Endodermal cell (in vitro differentiated cells): ENCODE measurements around the gene ZNF207. TPM values are rescaled to one million over a fixed set of nuclear protein-coding genes. Genes with fewer than 3 reads are reported as not detected.

Experiments
- DNase-seq: peaks from one replicate; pipeline ENCODE4 v3.0.0-alpha.2; 2017
- H3K27ac ChIP-seq: 2 replicates; pipeline ENCODE4 v1.5.1; 2013; ENCODE audit warnings: mild to moderate bottlenecking, low read depth, low read length, moderate library complexity
- H3K27me3 ChIP-seq: 2 replicates; pipeline ENCODE4 v1.6.1; 2013; ENCODE audit warnings: mild to moderate bottlenecking, low read length, moderate library complexity; ENCODE audit not compliant: insufficient read depth, control insufficient read depth, poor library complexity, severe bottlenecking
- H3K36me3 ChIP-seq: 2 replicates; pipeline ENCODE4 v1.7.0; 2013; ENCODE audit warnings: mild to moderate bottlenecking, low read length, moderate library complexity; ENCODE audit not compliant: control insufficient read depth, insufficient read depth
- H3K4me1 ChIP-seq: one replicate; pipeline ENCODE4 v1.7.0; 2013; ENCODE audit warnings: low read length; ENCODE audit not compliant: control insufficient read depth, insufficient read depth
- H3K4me3 ChIP-seq: 2 replicates; pipeline ENCODE4 v1.5.1; 2013; ENCODE audit warnings: mild to moderate bottlenecking, low read length, moderate library complexity
- H3K9ac ChIP-seq: 2 replicates; pipeline ENCODE4 v1.6.1; 2013; ENCODE audit warnings: mild to moderate bottlenecking, low read length, moderate library complexity; ENCODE audit not compliant: poor library complexity, severe bottlenecking; ENCODE audit errors: extremely low read depth
- H3K9me3 ChIP-seq: 2 replicates; pipeline ENCODE4 v1.6.1; 2013; ENCODE audit warnings: mild to moderate bottlenecking, low read length, moderate library complexity; ENCODE audit not compliant: control insufficient read depth
- H3K27ac Mint-ChIP-seq: 2 replicates; pipeline ENCODE4 v1.8.0; 2020; ENCODE audit warnings: mixed read lengths
- H3K27me3 Mint-ChIP-seq: 2 replicates; pipeline ENCODE4 v1.8.0; 2021; ENCODE audit warnings: mild to moderate bottlenecking, mixed read lengths; ENCODE audit not compliant: insufficient read depth
- H3K36me3 Mint-ChIP-seq: 2 replicates; pipeline ENCODE4 v1.8.0; 2020; ENCODE audit warnings: low read depth, mixed read lengths
- H3K4me1 Mint-ChIP-seq: 2 replicates; pipeline ENCODE4 v1.8.0; 2020; ENCODE audit warnings: mixed read lengths
- H3K4me3 Mint-ChIP-seq: 2 replicates; pipeline ENCODE4 v1.8.0; 2020; ENCODE audit warnings: mild to moderate bottlenecking, moderate library complexity, mixed read lengths
- H3K9me3 Mint-ChIP-seq: 2 replicates; pipeline ENCODE4 v1.8.0; 2020; ENCODE audit warnings: mild to moderate bottlenecking, mixed read lengths
- WGBS, 2 experiments: methylation state at CpG; one replicate each; pipeline versions ENCODE4 v1.1.5 to v1.1.7; 2013; ENCODE audit warnings: missing lambda C conversion rate in 2 of 2, mixed read lengths in 1 of 2; ENCODE audit not compliant: insufficient coverage in 1 of 2, insufficient read length in 1 of 2; 5-methylcytosine and 5-hydroxymethylcytosine counted together
- total RNA-seq, 2 donors: library from RNA; stranded (reverse); fragmentation: NEBNext Ultra II Directional in 1 of 2; extraction: Animal tissue kit (Norgen Biotek cat#: 25700) in 1 of 2; gene quantifications; 2 replicates in 1 of 2; 3 replicates in 1 of 2; pipeline ENCODE4 v1.2.1, GENCODE V29; 2021
- TF ChIP-seq, protein P1 (sequence below): fragments of 200-600 bp; sonication (generic); conservative IDR thresholded peaks from 2 replicates; pipeline ENCODE4 v1.5.0; 2021; ENCODE audit warnings: antibody characterized with exemption, mild to moderate bottlenecking

The ZNF207 gene
- total RNA-seq, 2 donors from 2014 or later, result 234 to 255 TPM

GRCh38 chr17:32303781-32304288, 46.1 kb upstream of the ZNF207 start:
- no peaks in the 10 kb centered on the region for H3K27me3 Mint-ChIP-seq
- Histone ChIP-seq H3K9ac (no peak overlapping the region), H3K4me1 (peaks cover under 1% of the 10 kb centered on the region), H3K9me3 (no peaks in the 10 kb centered on the region), H3K4me3 (no peak overlapping the region), H3K36me3 (no peaks in the 10 kb centered on the region), H3K27me3 (no peaks in the 10 kb centered on the region), H3K27ac (peak overlapping the region; percentile 97)
- H3K4me1 Mint-ChIP-seq, result peaks cover 30% of the 10 kb centered on the region
- peak overlapping the region; percentile 77 for H3K27ac Mint-ChIP-seq
- no peaks in the 10 kb centered on the region for H3K36me3 Mint-ChIP-seq
- TF ChIP-seq, protein P1, sequence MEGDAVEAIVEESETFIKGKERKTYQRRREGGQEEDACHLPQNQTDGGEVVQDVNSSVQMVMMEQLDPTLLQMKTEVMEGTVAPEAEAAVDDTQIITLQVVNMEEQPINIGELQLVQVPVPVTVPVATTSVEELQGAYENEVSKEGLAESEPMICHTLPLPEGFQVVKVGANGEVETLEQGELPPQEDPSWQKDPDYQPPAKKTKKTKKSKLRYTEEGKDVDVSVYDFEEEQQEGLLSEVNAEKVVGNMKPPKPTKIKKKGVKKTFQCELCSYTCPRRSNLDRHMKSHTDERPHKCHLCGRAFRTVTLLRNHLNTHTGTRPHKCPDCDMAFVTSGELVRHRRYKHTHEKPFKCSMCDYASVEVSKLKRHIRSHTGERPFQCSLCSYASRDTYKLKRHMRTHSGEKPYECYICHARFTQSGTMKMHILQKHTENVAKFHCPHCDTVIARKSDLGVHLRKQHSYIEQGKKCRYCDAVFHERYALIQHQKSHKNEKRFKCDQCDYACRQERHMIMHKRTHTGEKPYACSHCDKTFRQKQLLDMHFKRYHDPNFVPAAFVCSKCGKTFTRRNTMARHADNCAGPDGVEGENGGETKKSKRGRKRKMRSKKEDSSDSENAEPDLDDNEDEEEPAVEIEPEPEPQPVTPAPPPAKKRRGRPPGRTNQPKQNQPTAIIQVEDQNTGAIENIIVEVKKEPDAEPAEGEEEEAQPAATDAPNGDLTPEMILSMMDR, result no peak
- no peak for DNase-seq
- WGBS, 2 experiments, result 29 to 59% methylated on average over 1 to 2 of the region's 2 CpGs
- no peaks in the 10 kb centered on the region for H3K9me3 Mint-ChIP-seq
- H3K4me3 Mint-ChIP-seq, result no peak overlapping the region

DNA sequence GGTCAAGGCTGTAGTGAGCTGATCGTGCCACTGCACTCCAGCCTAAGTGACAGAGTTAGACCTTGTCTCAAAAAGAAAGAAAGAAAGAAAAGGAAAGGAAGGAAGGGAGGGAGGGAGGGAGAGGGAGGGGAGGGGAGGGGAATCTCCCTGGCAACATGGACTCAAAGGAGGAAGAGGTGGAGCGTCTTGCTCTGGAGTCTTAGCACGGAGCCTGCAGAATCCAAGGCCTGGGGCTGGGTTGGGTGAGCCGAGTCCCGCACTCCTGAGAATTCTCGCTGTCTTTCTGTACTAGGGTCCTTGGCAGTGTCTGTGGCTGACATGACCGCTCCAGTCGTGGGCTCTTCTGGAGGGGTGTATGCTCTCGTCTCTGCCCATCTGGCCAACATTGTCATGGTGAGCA, 44.9 kb upstream of the ZNF207 start:
- no peaks in the 10 kb centered on the region for H3K4me1 ChIP-seq
- peak; percentile 65 for DNase-seq
- H3K9me3 ChIP-seq, result no peaks in the 10 kb centered on the region
- Mint-ChIP-seq H3K27me3 (no peaks in the 10 kb centered on the region), H3K27ac (peak overlapping the region; percentile 61), H3K36me3 (no peaks in the 10 kb centered on the region), H3K4me1 (peaks cover 25% of the 10 kb centered on the region), H3K4me3 (no peak overlapping the region), H3K9me3 (no peaks in the 10 kb centered on the region)
- no peaks in the 10 kb centered on the region for H3K27me3 ChIP-seq
- H3K4me3 ChIP-seq, result no peak overlapping the region
- WGBS, 2 experiments, result 79 to 87% methylated on average over 6 to 9 of the region's 9 CpGs
- H3K36me3 ChIP-seq, result no peaks in the 10 kb centered on the region
- TF ChIP-seq, protein P1, result no peak
- H3K27ac ChIP-seq, result peak overlapping the region; percentile 32
- H3K9ac ChIP-seq, result no peak overlapping the region

DNA sequence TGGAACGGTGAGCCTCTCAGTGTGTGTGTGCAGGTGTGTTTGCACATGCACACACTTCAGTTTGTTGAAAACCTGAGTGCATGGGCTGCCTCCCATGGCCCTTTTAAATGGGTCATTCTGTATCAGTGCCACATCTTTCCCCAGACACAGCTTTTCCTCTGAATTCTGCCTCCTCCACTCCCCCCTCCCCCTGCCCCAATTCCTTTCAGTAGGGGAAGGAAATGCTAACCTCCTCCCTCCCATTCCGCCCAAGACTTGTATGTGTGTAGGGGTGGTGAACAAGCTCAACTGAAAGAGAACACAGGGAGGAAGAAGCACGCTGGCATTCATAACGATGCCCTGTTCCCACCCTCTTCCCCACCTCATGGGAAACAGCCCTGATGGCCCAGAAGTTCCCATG, 42.3 kb upstream of the ZNF207 start:
- Histone ChIP-seq H3K36me3 (no peaks in the 10 kb centered on the region), H3K27me3 (no peaks in the 10 kb centered on the region), H3K4me1 (no peaks in the 10 kb centered on the region), H3K27ac (no peak overlapping the region), H3K9me3 (no peaks in the 10 kb centered on the region), H3K9ac (no peak overlapping the region), H3K4me3 (no peak overlapping the region)
- no peaks in the 10 kb centered on the region for H3K9me3 Mint-ChIP-seq
- peaks cover 31% of the 10 kb centered on the region for H3K4me1 Mint-ChIP-seq
- DNase-seq, result no peak
- H3K27me3 Mint-ChIP-seq, result no peaks in the 10 kb centered on the region
- 63 to 86% methylated on average over 1 to 3 of the region's 4 CpGs for WGBS, 2 experiments
- TF ChIP-seq, protein P1, result no peak
- H3K27ac Mint-ChIP-seq, result no peak overlapping the region
- no peak overlapping the region for H3K4me3 Mint-ChIP-seq
- no peaks in the 10 kb centered on the region for H3K36me3 Mint-ChIP-seq
